ENCODE data around the gene INS.

INS gene

GRCh38 chr11:2160736-2161259 lies at the start of gene INS:
Gene INS (minus strand): TSS chr11:2161209. CDS start chr11:2160971, 238 bp downstream.
- no peak for DNase-seq (ENCODE audit: low read depth)

- no peak for DNase-seq (ENCODE audit: low read depth)
Measured at GRCh38 chr11:2210366-2211112, 49.5 kb upstream of the INS start.

GRCh38 chr11:2209900-2210321 lies 48.9 kb upstream of the INS start:
- DNase-seq (ENCODE audit: low read depth) = no peak

GRCh38 chr11:2209370-2209801 lies 48.4 kb upstream of the INS start:
- DNase-seq (ENCODE audit: low read depth) = no peak

- no peak for DNase-seq (ENCODE audit: low read depth)
Measured at GRCh38 chr11:2208691-2209369, 47.8 kb upstream of the INS start.

- no peak for DNase-seq (ENCODE audit: low read depth)
Measured at GRCh38 chr11:2207773-2208621, 47.0 kb upstream of the INS start.

GRCh38 chr11:2207212-2207611 lies 46.2 kb upstream of the INS start:
- DNase-seq (ENCODE audit: low read depth) = no peak

GRCh38 chr11:2205981-2206690 lies 45.1 kb upstream of the INS start:
- no peak for DNase-seq (ENCODE audit: low read depth)

- DNase-seq (ENCODE audit: low read depth) = no peak
Measured at GRCh38 chr11:2205214-2205720, 44.3 kb upstream of the INS start.

GRCh38 chr11:2204361-2205213 lies 43.6 kb upstream of the INS start:
- DNase-seq (ENCODE audit: low read depth) = no peak

- DNase-seq (ENCODE audit: low read depth) = no peak
Measured at GRCh38 chr11:2203440-2204259, 42.6 kb upstream of the INS start.

- DNase-seq (ENCODE audit: low read depth) = no peak
Measured at GRCh38 chr11:2202900-2203439, 42.0 kb upstream of the INS start.

GRCh38 chr11:2202071-2202899 lies 41.3 kb upstream of the INS start:
- DNase-seq (ENCODE audit: low read depth) = no peak

- no peak for DNase-seq (ENCODE audit: low read depth)
Measured at GRCh38 chr11:2201542-2201941, 40.5 kb upstream of the INS start.

GRCh38 chr11:2200957-2201519 lies 40.0 kb upstream of the INS start:
- DNase-seq (ENCODE audit: low read depth) = no peak

- DNase-seq (ENCODE audit: low read depth) = no peak
Measured at GRCh38 chr11:2200536-2200935, 39.5 kb upstream of the INS start.

GRCh38 chr11:2199466-2200341 lies 38.7 kb upstream of the INS start:
- DNase-seq (ENCODE audit: low read depth) = no peak

Data from stimulated activated CD4-positive, alpha-beta T cell treated with anti-CD3 and anti-CD28 coated beads, Interleukin-2, amount 100 ng/mL, for 4 hours (primary cell).